Coronary artery (tissue), 2 donors: Measurements from ENCODE around the gene SOWAHA.
A peak's percentile ranks its signal among the peaks of the same experiment; 100 is the strongest.

ENCODE experiments used
- DNase-seq: peaks from one replicate; pipeline ENCODE4 v3.0.0-alpha.2; 2017; ENCODE audit warnings: low spot score
- H3K27ac ChIP-seq, 2 donors: fragments of 200-600 bp; sonication (generic); one replicate each; pipeline ENCODE4 v1.5.1; 2016 to 2019
- H3K4me3 ChIP-seq: fragments of 200-600 bp; sonication (generic); 2 replicates; pipeline ENCODE4 v1.5.1; 2016; ENCODE audit warnings: mild to moderate bottlenecking, moderate library complexity
- TF ChIP-seq, protein P1 (sequence below): fragments of 200-600 bp; sonication (generic); IDR thresholded peaks from one replicate; pipeline ENCODE4 v1.5.1; 2019; ENCODE audit warnings: antibody characterized with exemption

The SOWAHA gene

DNA sequence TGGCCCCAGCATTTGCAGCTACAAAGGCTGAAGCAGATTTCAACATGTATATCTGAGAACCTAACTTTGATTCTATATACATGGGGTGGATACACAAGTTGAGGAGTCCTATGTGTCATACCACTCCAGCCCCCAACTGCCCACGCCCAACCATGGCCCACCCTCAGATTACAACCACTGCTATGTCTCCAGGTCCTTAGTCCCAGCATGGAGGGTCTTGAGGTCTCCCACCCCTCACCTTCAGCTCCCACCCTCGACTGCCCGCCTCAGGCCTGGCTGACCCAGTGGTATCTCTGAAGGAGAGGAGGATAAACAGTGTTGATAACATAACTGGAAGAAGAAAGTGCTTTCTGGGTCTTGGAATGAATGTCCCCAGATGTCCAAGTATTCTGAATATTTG lies 8.2 kb downstream of the SOWAHA start:
- Histone ChIP-seq H3K27ac (no peak overlapping the region), H3K4me3 (no peak overlapping the region)
- TF ChIP-seq, protein P1, sequence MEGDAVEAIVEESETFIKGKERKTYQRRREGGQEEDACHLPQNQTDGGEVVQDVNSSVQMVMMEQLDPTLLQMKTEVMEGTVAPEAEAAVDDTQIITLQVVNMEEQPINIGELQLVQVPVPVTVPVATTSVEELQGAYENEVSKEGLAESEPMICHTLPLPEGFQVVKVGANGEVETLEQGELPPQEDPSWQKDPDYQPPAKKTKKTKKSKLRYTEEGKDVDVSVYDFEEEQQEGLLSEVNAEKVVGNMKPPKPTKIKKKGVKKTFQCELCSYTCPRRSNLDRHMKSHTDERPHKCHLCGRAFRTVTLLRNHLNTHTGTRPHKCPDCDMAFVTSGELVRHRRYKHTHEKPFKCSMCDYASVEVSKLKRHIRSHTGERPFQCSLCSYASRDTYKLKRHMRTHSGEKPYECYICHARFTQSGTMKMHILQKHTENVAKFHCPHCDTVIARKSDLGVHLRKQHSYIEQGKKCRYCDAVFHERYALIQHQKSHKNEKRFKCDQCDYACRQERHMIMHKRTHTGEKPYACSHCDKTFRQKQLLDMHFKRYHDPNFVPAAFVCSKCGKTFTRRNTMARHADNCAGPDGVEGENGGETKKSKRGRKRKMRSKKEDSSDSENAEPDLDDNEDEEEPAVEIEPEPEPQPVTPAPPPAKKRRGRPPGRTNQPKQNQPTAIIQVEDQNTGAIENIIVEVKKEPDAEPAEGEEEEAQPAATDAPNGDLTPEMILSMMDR, result no peak
- no peak for DNase-seq

DNA sequence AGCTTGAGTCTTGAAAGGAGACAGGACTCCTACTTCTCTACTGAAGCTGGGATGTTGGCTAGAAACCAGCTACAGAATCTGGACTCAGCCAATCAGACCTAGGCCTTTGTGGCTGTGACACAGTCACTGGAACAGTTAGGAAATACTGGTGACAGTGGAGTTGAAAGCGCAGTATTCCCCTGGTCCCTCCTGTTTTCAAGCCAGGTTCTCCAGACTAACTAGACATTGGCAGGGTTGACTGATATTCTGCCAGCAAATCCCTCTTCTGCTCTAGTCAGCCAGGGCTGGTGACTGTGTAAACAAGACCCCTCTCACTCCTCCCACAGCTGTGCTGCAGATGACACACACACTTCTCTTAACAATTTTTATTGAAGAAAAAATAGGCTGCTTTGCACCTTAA lies 8.7 kb downstream of the SOWAHA start:
- no peak for DNase-seq

DNA sequence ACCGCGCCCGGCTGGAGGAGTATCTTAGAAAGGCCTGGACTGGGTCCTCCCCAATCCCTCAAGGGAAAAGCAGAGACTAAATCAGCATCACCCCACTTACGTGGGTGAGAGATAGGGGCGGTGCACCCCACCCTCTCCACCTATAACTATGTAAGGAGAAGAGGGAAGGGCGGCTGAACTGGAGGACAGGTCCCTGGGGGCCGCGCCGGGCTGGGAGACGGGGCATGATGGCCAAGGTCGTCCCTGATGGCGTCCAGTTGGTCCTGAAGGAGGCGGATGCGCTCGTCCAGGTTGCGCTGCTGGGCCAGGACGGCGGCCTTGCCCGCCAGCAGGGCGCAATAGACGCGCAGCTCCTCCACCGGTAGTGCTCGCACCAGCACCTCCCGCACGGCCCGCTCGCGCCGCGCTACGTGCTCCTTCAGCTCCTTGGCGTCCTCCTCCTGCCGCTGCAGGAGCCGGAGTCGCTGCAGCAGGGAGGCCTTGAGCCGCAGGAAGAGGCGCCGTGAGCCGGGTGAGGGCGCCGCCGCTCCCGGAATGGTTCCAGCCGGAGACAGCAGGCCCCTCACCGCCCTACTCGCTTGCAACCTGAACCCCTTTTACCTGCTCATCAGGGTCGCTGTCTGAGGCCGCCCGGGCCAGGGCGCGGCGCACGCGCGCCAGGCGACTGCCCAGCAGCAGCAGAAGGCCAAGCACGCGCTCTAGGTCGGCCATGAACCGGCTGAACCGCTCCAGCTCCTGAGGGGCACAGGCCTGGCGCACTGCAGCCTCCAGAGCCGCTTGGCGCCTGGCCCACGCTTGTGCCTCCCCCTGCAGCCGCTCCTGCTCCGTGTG lies 9.8 kb downstream of the SOWAHA start:
- DNase-seq, result no peak

More for the DNA sequence above, 8.7 kb downstream of the SOWAHA start:
- TF ChIP-seq, protein P1, result no peak
- no peak overlapping the region for H3K4me3 ChIP-seq
- no peak overlapping the region for H3K27ac ChIP-seq

DNA sequence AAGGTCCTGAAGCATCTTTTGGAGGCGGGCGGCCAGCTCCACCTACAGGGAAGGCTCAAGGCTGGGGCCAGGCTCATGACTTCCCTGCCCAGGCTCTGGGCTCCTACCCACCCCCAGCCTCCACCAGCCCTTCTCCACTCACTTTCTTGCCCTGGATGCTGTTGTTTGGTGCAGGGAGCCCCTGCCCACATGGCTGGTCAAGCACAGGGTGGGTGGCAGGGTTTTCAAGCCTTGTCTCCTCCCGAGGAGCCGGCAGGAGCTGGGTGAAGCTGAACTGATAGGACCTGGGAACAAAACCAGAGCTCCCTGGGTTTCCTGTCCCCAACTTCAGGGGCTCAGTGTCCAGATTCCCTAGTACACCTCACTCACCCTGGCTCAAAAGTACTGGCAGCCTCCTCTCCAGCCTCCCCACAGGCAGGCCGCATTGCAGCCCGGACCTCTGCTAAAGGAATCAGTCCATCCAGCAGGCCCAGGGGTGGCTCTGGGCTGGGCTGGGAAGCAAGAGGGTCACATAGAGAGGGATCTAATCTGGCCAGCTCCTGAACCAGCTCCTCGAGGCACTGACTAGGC lies 10.5 kb downstream of the SOWAHA start:
- TF ChIP-seq, protein P1, result no peak
- Histone ChIP-seq H3K4me3 (peak overlapping the region; percentile 61), H3K27ac (no peak overlapping the region)
- no peak for DNase-seq

More for the DNA sequence above, 9.8 kb downstream of the SOWAHA start:
- TF ChIP-seq, protein P1, result no peak
- no peak overlapping the region for H3K27ac ChIP-seq
- H3K4me3 ChIP-seq, result peak overlapping the region; percentile 61

DNA sequence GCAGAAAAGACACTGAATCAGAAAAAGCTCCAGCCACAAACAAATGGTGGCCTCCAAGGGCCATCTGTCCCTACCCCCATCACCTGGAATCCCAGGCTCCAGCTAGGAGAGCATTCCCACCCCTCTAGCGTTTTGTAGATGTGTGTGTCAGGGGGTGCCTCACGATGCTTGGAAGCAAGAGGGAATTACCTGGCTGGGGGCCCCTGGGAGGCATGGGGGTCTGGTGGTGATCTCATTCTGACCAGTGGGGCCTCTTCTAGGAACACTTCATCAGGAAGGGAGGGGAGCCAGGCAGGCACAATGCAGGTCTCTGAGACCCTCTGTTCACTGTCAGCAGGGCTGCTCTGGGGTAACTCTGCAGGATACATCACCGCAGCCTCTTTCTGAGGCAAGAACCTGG lies 11.3 kb downstream of the SOWAHA start:
- TF ChIP-seq, protein P1, result no peak
- Histone ChIP-seq H3K27ac (no peak overlapping the region), H3K4me3 (no peak overlapping the region)
- DNase-seq, result no peak

DNA sequence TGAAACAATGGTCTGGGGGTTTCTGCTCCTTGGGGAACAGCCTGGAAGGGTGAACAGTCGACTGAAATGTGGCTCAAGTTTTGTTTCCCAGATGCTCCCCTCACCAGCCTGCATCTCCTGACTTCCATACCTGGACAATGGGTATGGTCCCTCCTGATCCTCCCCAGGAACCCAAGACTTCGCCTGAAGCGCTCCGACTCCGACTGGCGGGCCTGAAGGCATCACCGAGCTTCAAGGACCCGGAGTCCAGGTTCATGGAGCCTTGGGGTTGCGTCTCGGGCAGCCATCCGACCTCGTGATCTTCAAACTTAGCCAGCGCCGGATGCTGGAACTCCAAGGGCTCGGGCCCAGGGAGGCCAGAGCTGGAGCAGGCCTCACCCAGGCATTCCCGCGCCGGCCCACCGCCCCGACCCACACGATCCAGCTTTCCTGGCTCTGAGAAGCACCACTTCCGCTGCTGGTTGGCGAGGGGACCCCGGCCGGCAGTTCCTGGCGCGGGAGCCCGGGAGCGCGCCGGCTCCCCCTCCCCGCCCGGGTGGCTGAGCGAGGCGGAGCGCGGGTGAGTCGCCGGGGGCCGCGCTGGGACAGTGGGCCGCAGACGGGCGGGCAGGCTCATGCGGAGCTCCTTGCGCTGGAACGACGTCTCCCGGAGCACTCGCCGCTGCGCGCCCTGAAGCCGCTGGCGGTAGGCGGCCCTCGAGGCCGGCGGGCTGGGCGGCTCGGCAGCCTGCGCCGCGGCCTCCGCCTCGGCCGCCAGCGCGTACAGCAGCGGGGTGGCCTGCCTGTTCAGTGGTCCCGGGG lies 12.1 kb downstream of the SOWAHA start:
- Histone ChIP-seq H3K4me3 (peak overlapping the region; percentile 59), H3K27ac (no peak overlapping the region)
- DNase-seq, result no peak
- TF ChIP-seq, protein P1, result no peak
